WERI-Rb-1 (cell line): ENCODE results near the gene KIAA1328.

Experiments
- DNase-seq: peaks from one replicate; pipeline ENCODE4 v3.0.0-alpha.2; 2020
- H3K27ac ChIP-seq: fragments of 250-450 bp; sonication (Bioruptor Pico); 2 replicates; pipeline ENCODE4 v1.5.1; 2020; ENCODE audit warnings: mild to moderate bottlenecking, moderate library complexity
- H3K27me3 ChIP-seq: fragments of 250-450 bp; sonication (Bioruptor Pico); 2 replicates; pipeline ENCODE4 v1.5.1; 2021; ENCODE audit warnings: mild to moderate bottlenecking, low read depth, moderate library complexity; ENCODE audit not compliant: insufficient read depth, severe bottlenecking
- H3K36me3 ChIP-seq: fragments of 250-450 bp; sonication (Bioruptor Pico); 2 replicates; pipeline ENCODE4 v1.5.1; 2020; ENCODE audit warnings: mild to moderate bottlenecking, moderate library complexity
- H3K4me3 ChIP-seq: 2 replicates; pipeline ENCODE4 v1.5.1; 2011; ENCODE audit warnings: low read depth, mild to moderate bottlenecking, control low read depth, low read length
- H3K9me3 ChIP-seq: fragments of 250-450 bp; sonication (Bioruptor Pico); 2 replicates; pipeline ENCODE4 v1.5.1; 2021; ENCODE audit warnings: mild to moderate bottlenecking, moderate library complexity; ENCODE audit not compliant: severe bottlenecking
- CTCF ChIP-seq: IDR thresholded peaks from 2 replicates; pipeline ENCODE4 v1.5.1; 2011; ENCODE audit warnings: low read depth, mild to moderate bottlenecking, control low read depth, inconsistent platforms, low read length

The KIAA1328 gene

GRCh38 chr18:37210781-37211180 is 381.9 kb downstream of the KIAA1328 start:
- no peak for DNase-seq
- H3K27ac ChIP-seq = no peak overlapping the region
- no peak for TF ChIP-seq CTCF

GRCh38 chr18:37218022-37218590 is 389.2 kb downstream of the KIAA1328 start:
- Histone ChIP-seq H3K36me3 (no peaks in the 10 kb centered on the region), H3K4me3 (no peak overlapping the region), H3K27ac (no peak overlapping the region), H3K27me3 (no peaks in the 10 kb centered on the region), H3K9me3 (no peaks in the 10 kb centered on the region)
- TF ChIP-seq CTCF = no peak
- DNase-seq = no peak

More at GRCh38 chr18:37210781-37211180, 381.9 kb downstream of the KIAA1328 start:
- no peak overlapping the region for H3K4me3 ChIP-seq
- no peaks in the 10 kb centered on the region for H3K27me3 ChIP-seq
- H3K36me3 ChIP-seq = no peaks in the 10 kb centered on the region
- H3K9me3 ChIP-seq = no peaks in the 10 kb centered on the region

GRCh38 chr18:37219257-37219656 is 390.3 kb downstream of the KIAA1328 start:
- H3K9me3 ChIP-seq = no peaks in the 10 kb centered on the region
- no peaks in the 10 kb centered on the region for H3K27me3 ChIP-seq
- H3K27ac ChIP-seq = no peak overlapping the region
- no peak overlapping the region for H3K4me3 ChIP-seq
- no peaks in the 10 kb centered on the region for H3K36me3 ChIP-seq
- no peak for DNase-seq
- TF ChIP-seq CTCF = no peak

- no peak for TF ChIP-seq CTCF
- H3K36me3 ChIP-seq = no peaks in the 10 kb centered on the region
- H3K9me3 ChIP-seq = no peaks in the 10 kb centered on the region
- no peak overlapping the region for H3K4me3 ChIP-seq
- no peak overlapping the region for H3K27ac ChIP-seq
- no peak for DNase-seq
- no peaks in the 10 kb centered on the region for H3K27me3 ChIP-seq
Measured at GRCh38 chr18:37222354-37222998, 393.5 kb downstream of the KIAA1328 start.

- H3K27ac ChIP-seq = no peak overlapping the region
- H3K36me3 ChIP-seq = no peaks in the 10 kb centered on the region
- DNase-seq = no peak
- H3K27me3 ChIP-seq = no peaks in the 10 kb centered on the region
- no peak for TF ChIP-seq CTCF
- H3K9me3 ChIP-seq = no peaks in the 10 kb centered on the region
- no peak overlapping the region for H3K4me3 ChIP-seq
Measured at GRCh38 chr18:37222999-37223378, 394.1 kb downstream of the KIAA1328 start.

GRCh38 chr18:37225279-37225678 is 396.4 kb downstream of the KIAA1328 start:
- H3K4me3 ChIP-seq = no peak overlapping the region

More at GRCh38 chr18:37225279-37225678, 396.4 kb downstream of the KIAA1328 start:
- no peak for DNase-seq
- Histone ChIP-seq H3K27ac (no peak overlapping the region), H3K36me3 (no peaks in the 10 kb centered on the region), H3K9me3 (no peaks in the 10 kb centered on the region), H3K27me3 (no peaks in the 10 kb centered on the region)
- no peak for TF ChIP-seq CTCF
